GM19239 (cell line): ENCODE data around the gene UBASH3B.

Source experiments
- DNase-seq: peaks from one replicate; pipeline ENCODE4 v3.0.0; 2011; ENCODE audit warnings: low spot score; ENCODE audit not compliant: insufficient read length
- FAIRE-seq: peaks from 2 replicates; lab custom pipeline; 2011; peaks lifted over from hg19 to GRCh38; lab: Jason Lieb, UNC

UBASH3B gene

DNA sequence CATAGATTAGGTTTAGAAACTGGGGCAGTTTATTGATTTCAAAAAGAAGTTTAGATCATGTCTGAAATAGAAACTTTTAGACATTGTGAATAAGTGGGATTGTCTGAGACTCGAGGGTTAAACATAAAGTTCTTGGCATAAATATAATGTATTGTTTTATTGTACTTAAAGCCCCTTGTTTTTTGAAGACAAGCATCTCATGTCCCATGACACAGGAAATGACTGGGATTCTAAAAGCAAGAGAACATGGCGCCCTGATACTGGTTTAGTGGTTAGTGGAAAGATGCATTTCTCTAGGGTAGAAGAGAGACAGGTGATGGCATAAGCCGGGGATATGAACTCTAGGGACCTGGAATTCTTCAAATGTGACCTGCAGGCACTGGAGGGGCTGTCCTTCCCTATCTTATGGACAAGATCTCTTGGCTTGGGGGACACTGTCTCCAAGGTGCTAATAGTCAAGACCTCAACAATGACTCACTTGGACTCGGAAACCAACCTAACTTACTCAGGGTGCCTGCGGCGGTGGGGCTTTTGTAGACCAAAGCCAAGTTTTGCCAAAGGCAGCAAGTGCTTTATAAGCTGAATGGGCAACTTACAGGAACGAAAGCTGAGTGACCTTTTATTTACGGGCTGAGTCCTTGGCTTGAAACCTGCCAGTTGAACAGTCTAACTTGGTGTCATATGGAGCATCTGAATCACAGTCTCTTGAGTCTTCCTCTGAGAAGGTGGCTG, 48.2 kb downstream of the UBASH3B start:
- FAIRE-seq (no peak), DNase-seq (no peak)

DNA sequence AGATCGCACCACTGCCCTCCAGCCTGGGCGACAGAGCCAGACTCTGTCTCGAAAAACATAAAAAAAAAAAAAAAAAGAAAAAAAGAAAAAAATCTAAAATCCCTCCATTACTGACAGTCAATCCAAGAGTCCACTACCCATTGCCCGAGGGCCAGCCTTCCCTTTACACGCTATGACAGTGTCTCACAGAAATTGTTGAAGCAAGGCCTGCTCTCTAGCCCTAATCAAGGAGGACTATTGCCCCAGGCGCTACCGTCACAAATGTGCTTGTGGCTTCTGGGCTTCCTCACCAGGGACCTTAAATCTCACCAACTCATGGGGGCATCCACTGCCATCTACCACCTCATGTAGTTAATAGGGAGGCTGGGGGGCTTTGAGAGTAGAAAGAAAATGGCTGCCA, 49.9 kb downstream of the UBASH3B start:
- DNase-seq (no peak), FAIRE-seq (no peak)

GRCh38 chr11:122706291-122707088, 51.0 kb downstream of the UBASH3B start:
- FAIRE-seq (no peak), DNase-seq (no peak)

DNA sequence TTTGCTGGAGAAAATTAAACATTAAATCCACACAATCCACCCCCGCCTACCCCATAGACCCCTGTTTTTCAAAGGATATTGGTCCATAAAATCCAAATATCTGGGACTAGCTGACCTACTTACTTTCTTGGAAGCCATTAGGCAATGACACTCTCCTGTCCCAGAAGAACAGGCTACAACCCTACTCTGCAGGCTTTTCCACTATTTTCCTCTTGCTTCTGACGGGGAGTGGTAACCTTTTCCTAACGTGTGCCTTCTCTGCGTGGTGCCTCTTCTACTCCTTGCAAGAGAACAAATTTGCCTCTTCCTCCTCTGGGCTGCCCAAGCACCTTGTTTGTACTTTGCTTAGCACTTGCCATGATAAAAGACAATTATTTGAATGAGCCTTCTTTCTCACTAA, 51.6 kb downstream of the UBASH3B start:
- FAIRE-seq: no peak
- DNase-seq: no peak

- no peak for DNase-seq
- no peak for FAIRE-seq
Observed at GRCh38 chr11:122707901-122708300, 52.4 kb downstream of the UBASH3B start.

DNA sequence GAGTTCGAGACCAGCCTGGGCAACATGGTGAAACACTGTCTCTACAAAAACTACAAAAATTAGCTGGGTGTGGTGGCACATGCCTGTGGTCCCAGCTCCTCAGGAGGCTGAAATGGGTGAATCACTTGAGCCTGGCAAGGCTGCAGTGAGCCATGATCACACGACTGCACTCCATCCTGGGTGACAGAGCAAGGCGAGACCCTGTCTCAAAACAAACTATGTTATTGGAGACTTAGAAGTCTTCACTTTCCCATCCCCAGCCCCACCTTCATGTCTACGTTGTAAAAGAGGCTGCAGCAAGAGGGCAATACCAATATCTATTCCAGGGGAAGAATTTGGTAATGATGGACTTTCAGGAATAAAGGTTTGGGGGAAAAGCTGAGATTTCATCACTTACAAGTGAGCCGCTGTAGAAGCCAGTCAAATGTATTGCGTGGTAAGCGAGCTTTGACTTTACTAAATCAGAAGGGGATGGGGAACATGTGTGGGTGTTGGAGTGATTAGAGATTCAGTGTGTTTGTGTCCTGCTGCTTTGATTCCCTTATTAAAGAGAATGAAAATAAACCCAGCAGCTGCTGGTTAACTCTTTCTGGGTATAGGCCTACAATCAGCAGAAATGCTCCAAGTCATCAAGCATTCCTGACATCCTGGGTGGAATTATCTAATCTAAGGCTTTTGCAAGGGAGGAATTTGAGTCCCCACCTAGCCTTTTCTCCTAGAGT, 53.7 kb downstream of the UBASH3B start:
- DNase-seq (no peak), FAIRE-seq (no peak)

GRCh38 chr11:122711362-122711761, 55.8 kb downstream of the UBASH3B start:
- DNase-seq (no peak), FAIRE-seq (no peak)

GRCh38 chr11:122711831-122712381, 56.4 kb downstream of the UBASH3B start:
- no peak for DNase-seq
- FAIRE-seq: no peak

- FAIRE-seq: no peak
Observed at GRCh38 chr11:122714004-122714403, 58.5 kb downstream of the UBASH3B start.

DNA sequence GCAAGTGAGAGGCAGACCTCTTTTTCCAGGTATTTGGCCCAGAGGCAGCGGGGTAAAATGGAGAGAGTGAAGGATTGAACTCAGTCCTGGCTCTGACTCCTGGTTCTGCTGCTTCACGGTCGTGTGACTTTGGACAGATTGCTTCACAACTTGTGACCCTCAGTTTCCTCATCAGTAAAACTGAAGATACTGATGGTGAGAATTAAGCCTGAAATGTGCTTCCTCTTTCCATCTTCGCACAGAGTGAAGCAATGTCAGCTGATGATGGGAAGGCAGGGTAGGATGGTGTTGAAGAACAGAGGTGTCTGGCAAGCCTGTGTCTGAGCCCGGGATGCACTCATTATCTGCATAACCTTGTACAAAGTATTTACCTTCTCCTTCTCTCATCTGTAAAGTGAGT, 59.0 kb downstream of the UBASH3B start:
- no peak for DNase-seq
- no peak for FAIRE-seq

More at GRCh38 chr11:122714004-122714403, 58.5 kb downstream of the UBASH3B start:
- DNase-seq: no peak

DNA sequence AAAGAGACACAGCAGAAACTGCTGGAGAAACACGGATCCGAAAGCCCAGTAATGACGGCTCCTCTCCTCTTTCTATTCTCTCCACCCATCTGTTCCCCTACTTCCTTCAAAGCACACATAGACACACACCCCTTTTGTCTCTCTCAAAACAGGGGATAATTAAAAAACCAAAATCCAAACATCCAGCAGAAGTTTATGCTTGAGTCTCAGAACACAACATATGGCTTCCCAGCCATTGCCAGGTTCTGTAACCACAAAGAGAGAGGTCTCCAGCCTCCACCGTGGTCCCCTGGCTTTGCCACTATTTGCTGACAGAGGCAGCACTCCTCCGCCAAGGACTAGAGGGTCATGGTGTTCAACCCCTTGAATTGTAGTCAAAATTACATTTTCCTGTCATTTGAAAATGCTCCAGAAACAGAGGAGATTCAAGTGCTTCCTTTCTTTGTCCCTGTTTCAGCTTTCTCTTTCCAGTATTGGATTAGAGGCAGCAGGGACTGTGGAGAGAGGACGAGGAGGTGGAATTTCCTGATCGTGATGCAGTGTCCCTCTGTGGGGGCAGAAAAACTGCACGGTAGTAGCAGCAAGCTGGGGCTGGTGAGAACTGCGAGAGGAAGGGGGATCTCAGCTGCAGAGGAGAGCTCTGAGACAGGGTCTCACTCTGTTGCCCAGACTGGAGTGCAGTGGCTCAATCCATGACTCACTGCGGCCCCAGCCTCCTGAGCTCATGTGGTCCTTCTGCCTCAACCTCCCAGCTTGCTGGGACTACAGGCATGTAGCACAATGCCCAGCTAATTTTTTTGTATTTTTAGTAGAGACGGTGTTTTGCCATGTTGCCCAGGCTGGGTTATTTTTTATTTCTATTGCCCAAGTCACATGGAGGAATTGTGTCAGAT, 60.3 kb downstream of the UBASH3B start:
- DNase-seq: no peak
- FAIRE-seq: no peak

GRCh38 chr11:122717264-122717867, 61.8 kb downstream of the UBASH3B start:
- FAIRE-seq: peak; percentile 96

DNA sequence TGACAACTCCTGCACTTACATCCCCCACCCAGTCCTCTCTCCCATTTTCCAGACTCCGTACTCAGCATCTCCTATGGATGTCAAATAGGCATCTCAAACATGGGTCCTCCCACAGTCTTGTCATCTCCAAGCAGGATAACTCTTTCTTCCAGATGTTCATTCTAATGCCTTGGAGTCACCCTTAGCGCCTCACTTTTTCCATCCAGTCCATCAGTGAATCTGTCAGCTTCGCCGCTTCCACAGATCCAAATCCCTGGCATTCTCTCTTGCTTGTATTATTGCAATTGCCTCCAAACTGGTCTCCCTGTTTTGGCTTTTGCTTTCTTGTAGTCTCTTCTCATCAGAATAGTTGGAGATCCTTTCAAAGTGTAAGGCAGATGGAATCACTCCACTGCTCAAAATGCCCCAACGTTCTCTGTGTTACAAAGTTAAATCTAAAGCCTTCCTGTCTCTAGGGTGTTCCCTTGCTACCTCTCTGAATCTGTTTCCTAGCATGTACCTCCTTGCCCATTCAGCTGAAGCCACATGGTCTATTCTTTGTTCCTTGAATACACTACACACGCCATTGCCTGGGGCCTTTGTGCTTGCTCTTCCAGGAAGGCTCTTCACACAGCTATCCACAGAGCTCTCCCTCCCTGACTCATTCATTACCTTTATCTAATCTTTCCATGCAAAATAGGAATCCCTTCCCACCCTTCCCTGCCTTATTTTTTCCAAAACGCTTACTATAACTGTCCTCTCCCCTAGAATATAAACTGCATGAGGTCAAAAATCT, 64.8 kb downstream of the UBASH3B start:
- FAIRE-seq (no peak), DNase-seq (no peak)

More at GRCh38 chr11:122717264-122717867, 61.8 kb downstream of the UBASH3B start:
- peak; percentile 35 for DNase-seq

DNA sequence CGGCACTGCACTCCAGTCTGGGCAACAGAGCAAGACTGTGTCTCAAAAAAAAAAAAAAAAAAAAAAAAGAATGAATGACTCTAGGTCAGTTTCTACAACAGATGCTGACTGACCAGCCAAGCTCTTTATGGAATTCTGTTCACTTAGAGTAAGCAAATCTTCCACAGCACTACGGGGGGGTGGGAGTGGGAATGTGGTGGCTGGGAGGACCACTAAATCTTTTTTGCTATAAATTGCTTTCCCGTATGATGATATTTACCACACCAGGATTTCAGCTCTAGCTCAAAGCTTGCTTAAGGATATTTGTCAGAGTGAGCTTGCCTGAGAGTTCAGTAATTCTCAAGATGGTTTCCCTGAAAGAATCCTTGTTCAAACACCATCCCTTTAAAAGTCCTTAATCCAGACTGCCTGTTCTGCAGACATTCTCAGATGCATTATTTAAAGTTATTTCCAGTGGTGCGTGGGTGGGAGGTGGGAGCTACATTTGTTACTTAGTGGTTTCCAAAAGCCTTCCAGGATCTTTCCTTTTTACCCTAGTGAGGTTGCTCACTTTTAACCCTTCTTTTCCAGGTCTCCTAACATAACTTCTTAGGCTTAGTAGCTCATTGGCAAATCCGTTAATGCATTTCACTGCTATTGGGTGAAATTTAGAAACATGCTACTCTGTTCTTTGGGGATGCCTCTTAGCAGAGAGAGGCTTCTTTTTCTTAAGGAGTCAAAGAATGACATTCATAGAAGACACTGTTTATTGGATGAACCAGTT, 65.9 kb downstream of the UBASH3B start:
- no peak for FAIRE-seq
- no peak for DNase-seq

DNA sequence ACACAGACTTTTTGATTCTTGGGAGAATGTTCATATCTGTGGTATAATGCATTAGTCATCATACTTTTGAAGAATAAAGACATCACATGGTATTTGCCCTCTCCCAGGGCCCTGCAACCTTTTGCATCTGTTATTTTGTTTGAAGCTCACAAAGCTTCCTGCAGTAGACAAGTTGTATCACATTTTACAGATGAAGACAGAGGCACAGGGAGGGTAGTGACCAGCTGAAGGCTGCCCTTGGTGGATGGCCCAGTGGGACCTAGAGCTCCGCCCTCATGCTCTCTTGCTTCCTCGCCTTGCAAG, 66.4 kb downstream of the UBASH3B start:
- DNase-seq: no peak
- no peak for FAIRE-seq

- FAIRE-seq: no peak
Observed at GRCh38 chr11:122723106-122723505, 67.6 kb downstream of the UBASH3B start.

DNA sequence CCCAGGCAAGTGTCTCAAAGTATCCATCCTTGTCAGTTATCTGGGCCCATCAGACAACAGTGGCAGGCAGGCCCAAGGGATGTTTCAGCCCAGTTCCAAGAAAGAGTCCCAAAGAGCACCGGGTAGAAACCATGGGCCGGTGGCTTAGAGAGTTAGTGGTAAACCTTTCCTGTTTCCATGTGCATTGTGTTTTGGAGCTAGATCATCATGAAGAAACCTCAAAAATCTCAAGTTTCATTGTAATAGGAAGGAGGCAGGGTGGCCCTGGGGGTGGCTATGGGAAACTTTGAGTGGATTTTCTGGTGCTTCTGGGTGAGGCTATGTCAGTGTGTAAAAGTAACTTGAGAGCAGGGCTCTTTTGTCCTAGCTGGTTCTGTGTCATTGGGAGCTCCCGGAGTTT, 68.1 kb downstream of the UBASH3B start:
- FAIRE-seq (no peak), DNase-seq (no peak)

More at GRCh38 chr11:122723106-122723505, 67.6 kb downstream of the UBASH3B start:
- no peak for DNase-seq

GRCh38 chr11:122724520-122724919, 69.0 kb downstream of the UBASH3B start:
- DNase-seq: no peak
- no peak for FAIRE-seq
